ENCODE data around the gene USP48. TPM values are rescaled to one million over a fixed set of nuclear protein-coding genes. Genes with fewer than 3 reads are reported as not detected.

The USP48 gene
- total and polyA plus RNA-seq, 10 of the 15 experiments (the other 5 are each of a cell fraction or from before 2014, with no cell fraction given): 21.2 to 115 (median 75.5) TPM

DNA sequence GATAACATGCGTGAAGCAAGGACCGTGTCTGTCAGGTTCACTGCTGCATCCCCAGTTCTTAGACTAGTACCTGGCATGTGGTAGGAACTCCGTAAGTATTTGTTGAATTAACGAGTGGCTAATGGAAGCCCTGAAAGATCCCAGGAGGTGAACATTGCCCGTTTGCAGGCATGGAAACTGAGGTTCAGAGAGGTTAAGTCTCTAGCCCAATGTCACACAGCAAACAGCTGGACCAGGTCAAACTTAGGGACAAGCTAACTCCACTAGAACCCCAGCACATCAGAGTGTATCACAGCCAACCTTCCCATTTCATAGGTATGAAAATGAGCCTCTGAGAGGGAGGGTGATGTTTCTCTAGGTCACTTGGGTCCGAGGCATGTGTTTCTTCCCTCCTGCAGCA lies 141.4 kb downstream of the USP48 start:
- DNase-seq (ENCODE audit: low read depth, low spot score) (no peak), FAIRE-seq (no peak), ATAC-seq (no peak)
- Histone ChIP-seq H3K27ac (ENCODE audit: control insufficient read depth, insufficient read depth) (no peak overlapping the region), H4K20me1 (ENCODE audit: control insufficient read depth, insufficient read depth) (no peaks in the 10 kb centered on the region), H3K79me2 (ENCODE audit: control insufficient read depth, insufficient read depth, low read length) (no peaks in the 10 kb centered on the region), H3K4me1 (ENCODE audit: control insufficient read depth, insufficient read depth, low read length) (no peaks in the 10 kb centered on the region), H3K4me2 (ENCODE audit: control insufficient read depth, insufficient read depth) (no peak overlapping the region), H3K36me3 (ENCODE audit: control insufficient read depth in 2 of 2, insufficient read depth in 2 of 2, low read length in 1 of 2) (no peaks in the 10 kb centered on the region), H2AFZ (ENCODE audit: control insufficient read depth, low read depth, low read length) (no peak overlapping the region), H3K9ac (ENCODE audit: control insufficient read depth, insufficient read depth, low read length) (no peak overlapping the region), H3K9me3 (replicated peaks; ENCODE audit: control insufficient read depth, insufficient read depth, low read length) (no peaks in the 10 kb centered on the region), H3K27me3 (replicated peaks in 1 of 2; ENCODE audit: control insufficient read depth in 2 of 2, insufficient read depth in 2 of 2, low read length in 1 of 2) (no peaks in the 10 kb centered on the region; a peak in 1 of 4 replicates), H3K4me3 (no peak overlapping the region)
- POLR2A ChIA-PET: no interaction called here
- no peak for TF ChIP-seq SUZ12 (IDR thresholded peaks at IDR 0.05; ENCODE audit: unreplicated experiment)
- no peak for TF ChIP-seq ZNF217 (IDR thresholded peaks at IDR 0.05)
- TF ChIP-seq, protein P1, sequence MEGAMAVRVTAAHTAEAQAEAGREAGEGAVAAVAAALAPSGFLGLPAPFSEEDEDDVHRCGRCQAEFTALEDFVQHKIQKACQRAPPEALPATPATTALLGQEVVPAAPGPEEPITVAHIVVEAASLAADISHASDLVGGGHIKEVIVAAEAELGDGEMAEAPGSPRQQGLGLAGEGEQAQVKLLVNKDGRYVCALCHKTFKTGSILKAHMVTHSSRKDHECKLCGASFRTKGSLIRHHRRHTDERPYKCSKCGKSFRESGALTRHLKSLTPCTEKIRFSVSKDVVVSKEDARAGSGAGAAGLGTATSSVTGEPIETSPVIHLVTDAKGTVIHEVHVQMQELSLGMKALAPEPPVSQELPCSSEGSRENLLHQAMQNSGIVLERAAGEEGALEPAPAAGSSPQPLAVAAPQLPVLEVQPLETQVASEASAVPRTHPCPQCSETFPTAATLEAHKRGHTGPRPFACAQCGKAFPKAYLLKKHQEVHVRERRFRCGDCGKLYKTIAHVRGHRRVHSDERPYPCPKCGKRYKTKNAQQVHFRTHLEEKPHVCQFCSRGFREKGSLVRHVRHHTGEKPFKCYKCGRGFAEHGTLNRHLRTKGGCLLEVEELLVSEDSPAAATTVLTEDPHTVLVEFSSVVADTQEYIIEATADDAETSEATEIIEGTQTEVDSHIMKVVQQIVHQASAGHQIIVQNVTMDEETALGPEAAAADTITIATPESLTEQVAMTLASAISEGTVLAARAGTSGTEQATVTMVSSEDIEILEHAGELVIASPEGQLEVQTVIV (IDR thresholded peaks at IDR 0.05; ENCODE audit: borderline replicate concordance, partially characterized antibody): no peak
- no peak for TF ChIP-seq NR2F1 (conservative IDR thresholded peaks at IDR 0.05)
- no peak for TF ChIP-seq CHD4 (IDR thresholded peaks at IDR 0.05)
- no peak for TF ChIP-seq NR2C2 (IDR thresholded peaks at IDR 0.05; ENCODE audit: borderline replicate concordance, control insufficient read depth, insufficient read length, low read depth)
- TF ChIP-seq, protein P2, sequence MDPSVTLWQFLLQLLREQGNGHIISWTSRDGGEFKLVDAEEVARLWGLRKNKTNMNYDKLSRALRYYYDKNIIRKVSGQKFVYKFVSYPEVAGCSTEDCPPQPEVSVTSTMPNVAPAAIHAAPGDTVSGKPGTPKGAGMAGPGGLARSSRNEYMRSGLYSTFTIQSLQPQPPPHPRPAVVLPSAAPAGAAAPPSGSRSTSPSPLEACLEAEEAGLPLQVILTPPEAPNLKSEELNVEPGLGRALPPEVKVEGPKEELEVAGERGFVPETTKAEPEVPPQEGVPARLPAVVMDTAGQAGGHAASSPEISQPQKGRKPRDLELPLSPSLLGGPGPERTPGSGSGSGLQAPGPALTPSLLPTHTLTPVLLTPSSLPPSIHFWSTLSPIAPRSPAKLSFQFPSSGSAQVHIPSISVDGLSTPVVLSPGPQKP (IDR thresholded peaks at IDR 0.05; ENCODE audit: low read depth, low read length): no peak
- TF ChIP-seq TCF7 (IDR thresholded peaks at IDR 0.05; ENCODE audit: borderline replicate concordance): no peak
- TF ChIP-seq ZNF622 (IDR thresholded peaks at IDR 0.05): no peak
- no peak for TF ChIP-seq BMI1 (IDR thresholded peaks at IDR 0.05; ENCODE audit: borderline replicate concordance)
- TF ChIP-seq TAF1 (IDR thresholded peaks at IDR 0.05; ENCODE audit: borderline replicate concordance, low read depth, low read length): no peak
- SMC1A ChIA-PET (ENCODE audit: uncharacterized antibody, unreplicated experiment): no interaction called here
- CTCF ChIA-PET: no interaction called here
- in situ Hi-C loops (cut with MboI): no loop called here
- no TSS peak for BruUV-seq (replicated peaks)
- intact Hi-C loops (cut with micrococcal nuclease; ENCODE audit: unreplicated experiment): no loop called here
- WGBS (ENCODE audit: insufficient coverage, insufficient replicate concordance, low lambda C conversion rate, missing lambda C conversion rate): 30% methylated on average over 6 of the region's 6 CpGs
- RAD21 ChIA-PET (ENCODE audit: unreplicated experiment): no interaction called here

All from GM12878 (cell line).